ENCODE measurements around the gene ANAPC4. TPM values are rescaled to one million over a fixed set of nuclear protein-coding genes. Genes with fewer than 3 reads are reported as not detected.

The ANAPC4 gene
- total RNA-seq, 4 donors from 2014 or later, result 35.5 to 43.0 (median 38.0) TPM

GRCh38 chr4:25347971-25348370 is 29.1 kb upstream of the ANAPC4 start:
- TF ChIP-seq CTCF (IDR thresholded peaks at IDR 0.05; ENCODE audit: low read depth), result no peak

- no peak for TF ChIP-seq CTCF (IDR thresholded peaks at IDR 0.05; ENCODE audit: low read depth)
Observed at GRCh38 chr4:25350561-25350960, 26.5 kb upstream of the ANAPC4 start.

- TF ChIP-seq CTCF (IDR thresholded peaks at IDR 0.05; ENCODE audit: low read depth), result no peak
Observed at GRCh38 chr4:25351777-25352416, 25.2 kb upstream of the ANAPC4 start.

- TF ChIP-seq CTCF (IDR thresholded peaks at IDR 0.05; ENCODE audit: low read depth), result no peak
Observed at GRCh38 chr4:25356068-25356467, 21.0 kb upstream of the ANAPC4 start.

GRCh38 chr4:25358515-25359275 is 18.4 kb upstream of the ANAPC4 start:
- no peak for TF ChIP-seq CTCF (IDR thresholded peaks at IDR 0.05; ENCODE audit: low read depth)

GRCh38 chr4:25361253-25361652 is 15.8 kb upstream of the ANAPC4 start:
- no peak for TF ChIP-seq CTCF (IDR thresholded peaks at IDR 0.05; ENCODE audit: low read depth)

- TF ChIP-seq CTCF (IDR thresholded peaks at IDR 0.05; ENCODE audit: low read depth), result no peak
Observed at GRCh38 chr4:25367004-25367621, 9.9 kb upstream of the ANAPC4 start.

Measured in subcutaneous adipose tissue (tissue), 4 donors.